ENCODE results near the gene PDZD2. TPM values are rescaled to one million over a fixed set of nuclear protein-coding genes. Genes with fewer than 3 reads are reported as not detected.

The PDZD2 gene
- total and polyA plus RNA-seq, 2 donors (not counting 3 experiments of a cell fraction or from before 2014, with no cell fraction given), result 0.66 to 6.9 TPM

DNA sequence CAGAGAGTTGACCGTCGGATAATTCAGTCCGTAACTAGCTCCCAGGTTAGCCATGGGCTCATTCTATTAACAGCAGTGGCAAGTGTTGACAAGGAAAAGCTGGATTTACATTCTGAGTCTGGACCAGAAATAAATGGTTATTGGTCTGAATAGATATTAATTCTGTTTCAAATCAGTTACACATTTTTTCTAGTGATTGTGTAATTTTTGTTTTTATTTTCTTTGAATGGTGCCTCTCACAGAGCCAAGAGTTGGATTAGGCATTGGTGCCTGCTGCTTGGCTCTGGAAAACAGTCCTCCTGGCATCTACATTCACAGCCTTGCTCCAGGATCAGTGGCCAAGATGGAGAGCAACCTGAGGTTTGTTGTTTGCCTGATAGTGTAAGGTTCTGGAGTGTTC lies 420.1 kb downstream of the PDZD2 start:
- Histone ChIP-seq H3K9me3 (replicated peaks; ENCODE audit: control insufficient read depth, insufficient read depth, low read length) (no peaks in the 10 kb centered on the region), H3K27ac (ENCODE audit: insufficient read depth, low read depth, low read length) (no peak overlapping the region), H2AFZ (ENCODE audit: low read depth, low read length) (no peak overlapping the region), H3K36me3 (ENCODE audit: control insufficient read depth in 2 of 2, extremely low read depth in 1 of 2, insufficient read depth in 2 of 2, low read length in 2 of 2) (no peaks in the 10 kb centered on the region), H3K27me3 (ENCODE audit: control insufficient read depth in 2 of 2, insufficient read depth in 2 of 2, low read length in 2 of 2) (no peaks in the 10 kb centered on the region), H3K9me1 (replicated peaks; ENCODE audit: control insufficient read depth, extremely low read depth, insufficient read depth, low read length) (no peaks in the 10 kb centered on the region), H3K4me2 (ENCODE audit: insufficient read depth, low read length) (no peak overlapping the region), H4K20me1 (replicated peaks; ENCODE audit: control insufficient read depth, extremely low read depth, insufficient read depth, low read length) (no peaks in the 10 kb centered on the region), H3K4me3 (replicated peaks in 1 of 3; ENCODE audit: insufficient read depth in 1 of 3, low read depth in 1 of 3, low read length in 3 of 3) (no peak overlapping the region), H3K9ac (replicated peaks; ENCODE audit: extremely low read depth, insufficient read depth, low read length) (no peak overlapping the region), H3K79me2 (ENCODE audit: control insufficient read depth, insufficient read depth, low read length) (no peaks in the 10 kb centered on the region), H3K4me1 (ENCODE audit: control insufficient read depth, extremely low read depth, insufficient read depth, low read length) (no peaks in the 10 kb centered on the region)
- FAIRE-seq, result no peak
- dilution Hi-C loops (cut with MboI; ENCODE audit: extremely low pct_ligation_motif_present, low sequenced_read_pairs), result no loop called here
- CTCF ChIA-PET, result interaction anchor here (1.4 to 3.8 kb wide), 6 partner anchors 15 to 34 kb away, joined by 4 to 18 read pairs (median 5); no protein-coding TSS in a partner anchor
- POLR2A ChIA-PET, result no interaction called here
- BruUV-seq (replicated peaks), result no TSS peak
- DNase-seq (ENCODE audit: low read depth, low spot score), result no peak
- intact Hi-C loops (cut with micrococcal nuclease), result no loop called here
- TF ChIP-seq EZH2 (IDR thresholded peaks at IDR 0.05; ENCODE audit: borderline replicate concordance, low read depth, low read length, severe bottlenecking) (no peak), POLR2A (IDR thresholded peaks at IDR 0.05; ENCODE audit: low read depth, low read length) (no peak), JUN (IDR thresholded peaks at IDR 0.05; ENCODE audit: borderline replicate concordance, insufficient read depth, insufficient read length, low read depth) (no peak), MYC (IDR thresholded peaks at IDR 0.05; ENCODE audit: low read depth, low read length) (no peak)
- TF ChIP-seq, protein P1, sequence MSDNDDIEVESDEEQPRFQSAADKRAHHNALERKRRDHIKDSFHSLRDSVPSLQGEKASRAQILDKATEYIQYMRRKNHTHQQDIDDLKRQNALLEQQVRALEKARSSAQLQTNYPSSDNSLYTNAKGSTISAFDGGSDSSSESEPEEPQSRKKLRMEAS (IDR thresholded peaks at IDR 0.05; ENCODE audit: insufficient read depth, insufficient read length), result no peak
- TF ChIP-seq, protein P2, sequence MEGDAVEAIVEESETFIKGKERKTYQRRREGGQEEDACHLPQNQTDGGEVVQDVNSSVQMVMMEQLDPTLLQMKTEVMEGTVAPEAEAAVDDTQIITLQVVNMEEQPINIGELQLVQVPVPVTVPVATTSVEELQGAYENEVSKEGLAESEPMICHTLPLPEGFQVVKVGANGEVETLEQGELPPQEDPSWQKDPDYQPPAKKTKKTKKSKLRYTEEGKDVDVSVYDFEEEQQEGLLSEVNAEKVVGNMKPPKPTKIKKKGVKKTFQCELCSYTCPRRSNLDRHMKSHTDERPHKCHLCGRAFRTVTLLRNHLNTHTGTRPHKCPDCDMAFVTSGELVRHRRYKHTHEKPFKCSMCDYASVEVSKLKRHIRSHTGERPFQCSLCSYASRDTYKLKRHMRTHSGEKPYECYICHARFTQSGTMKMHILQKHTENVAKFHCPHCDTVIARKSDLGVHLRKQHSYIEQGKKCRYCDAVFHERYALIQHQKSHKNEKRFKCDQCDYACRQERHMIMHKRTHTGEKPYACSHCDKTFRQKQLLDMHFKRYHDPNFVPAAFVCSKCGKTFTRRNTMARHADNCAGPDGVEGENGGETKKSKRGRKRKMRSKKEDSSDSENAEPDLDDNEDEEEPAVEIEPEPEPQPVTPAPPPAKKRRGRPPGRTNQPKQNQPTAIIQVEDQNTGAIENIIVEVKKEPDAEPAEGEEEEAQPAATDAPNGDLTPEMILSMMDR (IDR thresholded peaks at IDR 0.05; ENCODE audit: extremely low read depth in 1 of 2, insufficient read depth in 1 of 2, low read depth in 1 of 2, low read length in 2 of 2), result no peak

All from endothelial cell of umbilical vein (primary cell).